Measurements from ENCODE around the gene LRP1.

Gene LRP1

DNA sequence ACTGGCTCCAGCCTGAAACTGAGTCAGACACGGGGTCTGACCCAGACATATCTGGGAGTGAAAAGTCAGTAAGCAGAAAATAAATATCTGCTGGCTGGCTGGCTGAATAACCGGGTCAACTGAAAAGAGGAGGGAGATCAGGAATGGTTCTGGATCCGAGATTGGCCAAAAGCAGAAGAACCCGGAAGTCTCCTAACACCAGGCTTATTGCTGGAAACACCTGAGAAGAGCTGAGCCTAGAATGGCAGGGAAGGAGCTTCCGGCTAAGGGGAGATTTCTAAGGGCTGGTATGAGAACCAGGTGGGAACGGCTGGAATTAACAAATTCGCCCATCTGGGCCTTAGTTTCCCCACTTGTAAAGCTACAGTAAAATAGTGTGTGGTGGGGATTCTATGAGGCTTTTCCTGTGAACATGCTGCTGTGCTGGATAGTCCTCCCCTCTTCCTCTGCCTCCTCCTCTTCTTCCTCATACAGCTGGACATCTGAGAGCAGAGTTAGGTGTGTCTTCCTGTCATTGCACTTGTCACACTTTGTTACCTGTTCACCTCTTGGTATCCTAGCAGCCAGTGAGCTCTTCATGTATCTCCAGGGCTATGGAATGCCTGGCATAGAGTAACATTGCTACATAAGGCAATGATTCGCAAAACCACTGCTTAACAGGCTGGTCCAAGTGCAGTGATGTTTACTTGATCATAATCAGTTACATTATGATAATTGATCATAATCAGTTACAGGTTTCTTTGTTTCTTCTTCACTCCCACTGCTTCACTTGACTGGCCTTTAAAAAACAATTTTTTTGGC lies 99.2 kb downstream of the LRP1 start:
- no peak for DNase-seq

GRCh38 chr12:57229046-57229633 lies 100.9 kb downstream of the LRP1 start:
- no peak for DNase-seq

GRCh38 chr12:57229634-57230380 lies 101.5 kb downstream of the LRP1 start, which contains the start of gene SHMT2:
Gene SHMT2, plus strand, starts transcription at chr12:57229711. Its CDS starts 68 bp downstream, at chr12:57229779.
- DNase-seq = peak; percentile 95

DNA sequence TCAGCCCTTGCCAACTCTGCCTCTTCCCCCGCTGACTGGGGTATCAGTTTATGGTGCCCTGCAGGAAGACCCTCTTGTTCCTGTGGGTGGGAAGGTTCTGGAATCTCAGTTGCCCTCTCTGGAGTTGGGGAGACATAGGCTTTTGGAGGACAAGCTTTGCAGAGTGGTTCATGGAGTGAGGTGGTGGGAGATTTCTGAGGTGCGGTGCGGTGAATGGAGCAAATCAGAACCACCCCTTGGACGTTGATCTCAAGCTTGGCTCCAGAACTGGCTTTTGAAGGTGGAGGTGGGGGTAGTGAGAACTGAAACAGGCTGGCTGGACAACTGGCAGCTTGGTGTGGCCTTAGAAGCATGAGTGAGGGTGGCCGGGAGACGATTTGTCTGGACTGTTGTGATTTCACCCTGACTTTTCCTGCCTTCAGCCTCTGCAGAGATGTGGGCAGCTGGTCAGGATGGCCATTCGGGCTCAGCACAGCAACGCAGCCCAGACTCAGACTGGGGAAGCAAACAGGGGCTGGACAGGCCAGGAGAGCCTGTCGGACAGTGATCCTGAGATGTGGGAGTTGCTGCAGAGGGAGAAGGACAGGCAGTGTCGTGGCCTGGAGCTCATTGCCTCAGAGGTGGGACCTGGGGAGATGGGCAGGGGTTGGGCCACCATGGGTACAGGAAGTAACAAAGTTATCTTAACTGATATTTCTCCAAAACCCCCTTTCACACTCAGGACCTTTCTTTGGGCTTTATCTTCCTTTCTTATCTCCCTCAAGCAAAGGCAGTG lies 102.3 kb downstream of the LRP1 start:
- no peak for DNase-seq

GRCh38 chr12:57231276-57232021 lies 103.2 kb downstream of the LRP1 start:
- DNase-seq = no peak

DNA sequence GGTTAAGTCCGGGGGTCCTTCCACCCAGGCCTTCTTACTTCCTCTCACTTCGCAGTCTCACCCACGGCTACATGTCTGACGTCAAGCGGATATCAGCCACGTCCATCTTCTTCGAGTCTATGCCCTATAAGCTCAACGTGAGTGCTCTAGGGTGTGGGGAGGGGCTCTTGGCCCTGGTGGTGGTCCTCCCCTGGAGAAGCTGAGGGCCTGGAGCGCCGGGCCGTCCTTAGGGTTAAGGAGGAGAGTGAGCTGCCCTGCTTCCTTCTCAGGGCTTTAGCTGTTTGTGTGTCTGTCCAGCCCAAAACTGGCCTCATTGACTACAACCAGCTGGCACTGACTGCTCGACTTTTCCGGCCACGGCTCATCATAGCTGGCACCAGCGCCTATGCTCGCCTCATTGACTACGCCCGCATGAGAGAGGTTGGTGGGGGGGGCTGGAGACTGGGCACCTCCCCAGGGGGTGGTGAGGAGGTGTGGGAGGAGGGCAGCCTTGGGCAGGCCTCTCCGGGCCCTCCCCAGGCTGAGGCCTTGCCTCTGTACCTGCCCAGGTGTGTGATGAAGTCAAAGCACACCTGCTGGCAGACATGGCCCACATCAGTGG lies 104.0 kb downstream of the LRP1 start:
- DNase-seq = no peak

- DNase-seq = no peak
Measured at GRCh38 chr12:57233357-57234232, 105.3 kb downstream of the LRP1 start.

DNA sequence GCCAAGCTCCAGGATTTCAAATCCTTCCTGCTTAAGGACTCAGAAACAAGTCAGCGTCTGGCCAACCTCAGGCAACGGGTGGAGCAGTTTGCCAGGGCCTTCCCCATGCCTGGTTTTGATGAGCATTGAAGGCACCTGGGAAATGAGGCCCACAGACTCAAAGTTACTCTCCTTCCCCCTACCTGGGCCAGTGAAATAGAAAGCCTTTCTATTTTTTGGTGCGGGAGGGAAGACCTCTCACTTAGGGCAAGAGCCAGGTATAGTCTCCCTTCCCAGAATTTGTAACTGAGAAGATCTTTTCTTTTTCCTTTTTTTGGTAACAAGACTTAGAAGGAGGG lies 105.9 kb downstream of the LRP1 start:
- DNase-seq = no peak

DNA sequence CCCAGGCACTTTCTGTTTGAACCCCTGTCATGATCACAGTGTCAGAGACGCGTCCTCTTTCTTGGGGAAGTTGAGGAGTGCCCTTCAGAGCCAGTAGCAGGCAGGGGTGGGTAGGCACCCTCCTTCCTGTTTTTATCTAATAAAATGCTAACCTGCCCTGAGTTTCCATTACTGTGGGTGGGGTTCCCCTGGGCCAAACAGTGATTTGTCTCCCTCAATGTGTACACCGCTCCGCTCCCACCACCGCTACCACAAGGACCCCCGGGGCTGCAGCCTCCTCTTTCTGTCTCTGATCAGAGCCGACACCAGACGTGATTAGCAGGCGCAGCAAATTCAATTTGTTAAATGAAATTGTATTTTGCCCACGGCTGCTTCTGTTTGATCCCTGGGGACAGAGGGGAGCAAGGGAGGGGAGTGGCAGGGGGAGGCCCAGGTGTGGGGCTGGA lies 106.3 kb downstream of the LRP1 start:
- no peak for DNase-seq

DNA sequence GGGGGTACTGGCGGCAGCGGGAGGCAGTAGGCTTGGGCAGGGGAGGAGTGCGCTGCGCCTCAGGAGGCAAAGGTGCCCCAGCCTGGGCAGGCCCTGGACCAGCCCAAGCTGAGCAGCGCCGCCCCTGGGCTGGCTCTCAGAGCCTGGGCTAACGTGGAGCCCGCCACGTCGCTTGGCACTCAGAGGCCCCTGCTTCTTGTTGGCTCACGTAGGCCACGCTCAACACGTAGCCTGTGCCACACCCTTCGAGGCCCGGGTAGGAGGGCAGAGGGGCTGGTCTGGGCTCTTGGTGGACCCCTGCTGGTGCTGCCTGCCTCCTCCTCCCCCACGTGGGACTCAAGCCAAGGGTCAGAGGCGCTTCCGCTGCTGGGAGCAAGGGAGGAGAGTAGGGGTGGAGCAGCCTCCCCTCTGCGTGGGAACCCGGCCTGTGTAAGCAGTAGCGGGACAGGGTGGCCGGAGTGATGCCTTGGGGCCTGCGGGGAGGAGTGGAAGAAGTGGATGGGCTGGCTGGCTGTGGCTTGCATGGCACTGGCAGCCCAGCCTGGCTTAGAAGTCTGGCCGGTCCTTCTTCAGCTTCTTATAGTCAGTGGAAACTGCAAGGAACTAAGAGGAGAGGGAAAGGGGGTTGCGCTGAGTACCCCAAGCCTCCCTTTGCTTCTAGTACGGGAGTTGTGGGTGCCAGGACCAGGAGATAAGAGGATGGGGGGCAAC lies 106.9 kb downstream of the LRP1 start:
- DNase-seq = peak; percentile 67

- DNase-seq = no peak
Measured at GRCh38 chr12:57235728-57236131, 107.4 kb downstream of the LRP1 start.

GRCh38 chr12:57236201-57236924 lies 108.1 kb downstream of the LRP1 start:
- no peak for DNase-seq

- no peak for DNase-seq
Measured at GRCh38 chr12:57236925-57237595, 108.8 kb downstream of the LRP1 start.

GRCh38 chr12:57237596-57237931 lies 109.3 kb downstream of the LRP1 start:
- DNase-seq = no peak

- DNase-seq = no peak
Measured at GRCh38 chr12:57237932-57238853, 109.9 kb downstream of the LRP1 start.

- peak; percentile 87 for DNase-seq
Measured at GRCh38 chr12:57238854-57239554, 110.7 kb downstream of the LRP1 start.

GRCh38 chr12:57239587-57240065 lies 111.3 kb downstream of the LRP1 start:
- no peak for DNase-seq

Data from fibroblast of skin of right biceps (primary cell).